ENCODE measurements around the gene CABCOCO1.

- no peak for TF ChIP-seq CTCF (IDR thresholded peaks at IDR 0.05)
- TF ChIP-seq EP300 (IDR thresholded peaks at IDR 0.05) = no peak
- no peak for TF ChIP-seq POLR2A (IDR thresholded peaks at IDR 0.05)
- TF ChIP-seq POLR2AphosphoS5 (IDR thresholded peaks at IDR 0.05) = no peak
These were observed 44.3 kb upstream of the CABCOCO1 start for GRCh38 chr10:61618388-61618961.

Data from sigmoid colon (tissue), 4 donors.